ENCODE results near the gene CYP2A13.
"Not testable (repeated sequence)": the region's sequence is repeated elsewhere in the genome, so short reads cannot be mapped to it uniquely, and the experiment has no call there.

Gene CYP2A13, protein sequence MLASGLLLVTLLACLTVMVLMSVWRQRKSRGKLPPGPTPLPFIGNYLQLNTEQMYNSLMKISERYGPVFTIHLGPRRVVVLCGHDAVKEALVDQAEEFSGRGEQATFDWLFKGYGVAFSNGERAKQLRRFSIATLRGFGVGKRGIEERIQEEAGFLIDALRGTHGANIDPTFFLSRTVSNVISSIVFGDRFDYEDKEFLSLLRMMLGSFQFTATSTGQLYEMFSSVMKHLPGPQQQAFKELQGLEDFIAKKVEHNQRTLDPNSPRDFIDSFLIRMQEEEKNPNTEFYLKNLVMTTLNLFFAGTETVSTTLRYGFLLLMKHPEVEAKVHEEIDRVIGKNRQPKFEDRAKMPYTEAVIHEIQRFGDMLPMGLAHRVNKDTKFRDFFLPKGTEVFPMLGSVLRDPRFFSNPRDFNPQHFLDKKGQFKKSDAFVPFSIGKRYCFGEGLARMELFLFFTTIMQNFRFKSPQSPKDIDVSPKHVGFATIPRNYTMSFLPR

DNA sequence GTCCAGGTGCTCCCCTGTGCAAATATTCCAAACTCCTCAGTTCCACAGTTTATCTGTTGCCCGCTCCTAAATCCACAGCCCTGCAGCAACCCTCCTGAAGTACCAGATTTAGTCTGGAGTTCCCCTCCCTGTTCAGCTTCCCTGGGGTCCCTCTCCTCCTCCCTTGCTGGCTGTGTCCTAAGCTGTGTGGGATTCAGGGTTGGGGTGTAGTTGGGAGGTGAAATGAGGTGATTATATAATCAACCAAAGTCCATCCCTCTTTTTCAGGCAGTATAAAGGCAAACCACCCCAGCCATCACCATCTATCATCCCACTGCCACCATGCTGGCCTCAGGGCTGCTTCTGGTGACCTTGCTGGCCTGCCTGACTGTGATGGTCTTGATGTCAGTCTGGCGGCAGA, at the start of gene CYP2A13:
Gene CYP2A13 (plus strand): TSS at position 301 of the 400 bp plus-strand sequence. CDS start 21 bp downstream, at position 322.
- Mint-ChIP-seq H3K4me1 (ENCODE audit: low read depth) (no peaks in the 10 kb centered on the region), H3K27me3 (ENCODE audit: low read depth) (peaks cover 36% of the 10 kb centered on the region), H3K27ac (no peak within 1 kb of the TSS), H3K36me3 (ENCODE audit: low read depth) (no peaks in the 10 kb centered on the region), H3K9me3 (no peaks in the 10 kb centered on the region), H3K4me3 (no peak within 1 kb of the TSS)
- DNase-seq (ENCODE audit: low spot score), result no peak

DNA sequence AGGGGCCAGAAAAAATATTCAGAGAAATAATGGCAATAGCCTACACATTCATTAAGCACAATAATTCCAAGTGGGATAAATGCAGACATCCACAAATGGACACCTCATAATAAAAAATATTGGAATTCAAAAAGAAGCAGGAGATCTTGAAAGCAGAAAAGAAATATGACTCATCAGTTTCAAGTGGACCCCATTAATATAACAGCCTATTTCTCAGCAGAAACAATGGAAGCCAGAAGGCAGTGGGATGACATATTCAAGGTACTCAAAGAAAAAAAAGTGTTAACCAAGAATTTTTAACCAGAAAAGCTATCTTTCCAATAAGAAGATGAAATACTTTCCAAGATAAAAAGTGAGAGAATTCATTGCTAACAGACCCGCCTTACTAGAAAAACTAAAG, 48.4 kb upstream of the CYP2A13 start:
- Mint-ChIP-seq H3K36me3 (ENCODE audit: low read depth) (no peaks in the 10 kb centered on the region), H3K27ac (no peak overlapping the region), H3K4me1 (ENCODE audit: low read depth) (no peaks in the 10 kb centered on the region), H3K27me3 (ENCODE audit: low read depth) (peaks cover 19% of the 10 kb centered on the region), H3K9me3 (no peaks in the 10 kb centered on the region), H3K4me3 (no peak overlapping the region)
- DNase-seq (ENCODE audit: low spot score), result no peak

DNA sequence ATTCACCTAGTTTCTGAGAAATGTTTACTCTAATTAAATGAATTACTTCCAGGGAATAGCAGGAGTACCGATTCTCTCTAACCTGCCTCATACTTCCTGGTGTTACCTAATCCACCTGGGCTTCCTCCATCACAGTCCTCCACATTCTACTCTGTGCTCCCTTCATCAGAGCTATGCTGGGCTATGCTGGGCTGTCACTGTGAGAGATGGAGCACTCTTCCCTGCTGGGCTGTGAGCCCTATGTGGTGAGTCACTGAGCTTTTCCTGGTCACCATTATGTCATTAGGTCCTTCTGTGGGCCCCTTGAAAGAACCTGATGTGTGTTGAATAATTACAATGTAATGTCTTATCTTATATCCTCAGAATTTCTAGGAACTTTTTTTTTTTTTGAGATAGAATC, 43.2 kb upstream of the CYP2A13 start:
- H3K27ac Mint-ChIP-seq; DNase-seq (ENCODE audit: low spot score); H3K4me1 Mint-ChIP-seq (ENCODE audit: low read depth); H3K36me3 Mint-ChIP-seq (ENCODE audit: low read depth); H3K9me3 Mint-ChIP-seq; H3K4me3 Mint-ChIP-seq; H3K27me3 Mint-ChIP-seq (ENCODE audit: low read depth): not testable (repeated sequence)

DNA sequence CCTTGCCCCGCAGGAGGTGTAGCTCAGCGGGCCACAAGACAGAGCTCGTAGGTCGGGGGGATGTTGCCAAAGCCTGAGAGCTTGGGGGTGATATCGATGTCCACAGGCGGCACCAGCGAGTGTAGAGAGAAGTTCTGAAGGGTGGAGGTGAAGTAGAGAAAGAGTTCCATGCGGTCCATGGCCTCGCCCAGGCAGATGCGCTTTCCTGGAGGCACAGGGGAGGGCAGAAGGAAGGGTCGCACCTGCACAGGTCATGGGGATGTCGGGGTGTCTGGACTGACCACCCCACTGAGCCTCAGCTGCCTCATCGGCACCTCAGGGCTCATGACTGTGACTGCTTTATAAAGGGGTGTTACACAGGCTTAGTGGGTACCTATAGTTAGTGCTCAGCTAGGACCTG, 37.8 kb upstream of the CYP2A13 start:
- Mint-ChIP-seq H3K27me3 (ENCODE audit: low read depth) (peaks cover 4% of the 10 kb centered on the region), H3K27ac (no peak overlapping the region), H3K4me3 (no peak overlapping the region), H3K9me3 (no peaks in the 10 kb centered on the region), H3K4me1 (ENCODE audit: low read depth) (no peaks in the 10 kb centered on the region), H3K36me3 (ENCODE audit: low read depth) (no peaks in the 10 kb centered on the region)
- no peak for DNase-seq (ENCODE audit: low spot score)

DNA sequence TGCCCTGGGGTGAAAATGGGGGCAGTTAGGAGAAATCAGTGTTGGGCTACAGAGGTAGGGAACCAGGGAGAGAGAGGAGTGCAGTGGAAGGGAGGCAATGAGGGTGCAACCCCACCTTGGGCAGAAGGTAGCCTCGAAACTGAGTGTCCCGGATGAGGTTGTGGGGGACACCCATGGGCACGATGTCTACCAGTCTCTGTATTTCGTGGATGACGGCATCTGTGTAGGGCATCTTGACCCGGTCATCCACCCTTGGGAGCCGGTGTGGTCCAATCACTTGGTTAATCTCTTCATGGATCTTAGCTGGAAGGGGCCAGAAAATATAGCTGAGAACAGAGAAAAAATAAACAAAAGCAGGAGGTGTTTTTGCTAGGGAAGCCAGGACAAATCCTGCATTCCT, 36.1 kb upstream of the CYP2A13 start:
- H3K4me3 Mint-ChIP-seq; H3K36me3 Mint-ChIP-seq (ENCODE audit: low read depth); DNase-seq (ENCODE audit: low spot score); H3K27me3 Mint-ChIP-seq (ENCODE audit: low read depth); H3K9me3 Mint-ChIP-seq; H3K4me1 Mint-ChIP-seq (ENCODE audit: low read depth); H3K27ac Mint-ChIP-seq: not testable (repeated sequence)

DNA sequence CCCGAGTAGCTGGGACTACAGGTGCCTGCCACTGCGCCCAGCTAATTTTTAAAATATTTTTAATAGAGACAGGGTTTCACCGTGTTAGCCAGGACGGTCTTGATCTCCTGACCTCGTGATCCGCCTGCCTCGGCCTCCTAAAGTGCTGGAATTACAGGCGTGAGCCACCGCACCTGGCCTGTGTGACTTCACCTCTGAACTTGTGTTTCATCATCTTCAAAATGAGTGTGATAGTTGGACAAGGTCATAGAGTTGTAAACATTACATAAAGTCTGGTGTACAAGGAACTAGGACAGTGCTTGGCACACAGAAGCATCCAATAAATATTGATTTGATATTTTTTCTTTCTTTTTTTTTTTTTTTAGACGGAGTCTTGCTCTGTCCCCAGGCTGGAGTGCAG, 34.9 kb upstream of the CYP2A13 start:
- not testable (repeated sequence) for DNase-seq (ENCODE audit: low spot score); H3K9me3 Mint-ChIP-seq; H3K27ac Mint-ChIP-seq; H3K36me3 Mint-ChIP-seq (ENCODE audit: low read depth); H3K4me3 Mint-ChIP-seq; H3K4me1 Mint-ChIP-seq (ENCODE audit: low read depth)
- H3K27me3 Mint-ChIP-seq (ENCODE audit: low read depth), result peaks cover 11% of the 10 kb centered on the region

DNA sequence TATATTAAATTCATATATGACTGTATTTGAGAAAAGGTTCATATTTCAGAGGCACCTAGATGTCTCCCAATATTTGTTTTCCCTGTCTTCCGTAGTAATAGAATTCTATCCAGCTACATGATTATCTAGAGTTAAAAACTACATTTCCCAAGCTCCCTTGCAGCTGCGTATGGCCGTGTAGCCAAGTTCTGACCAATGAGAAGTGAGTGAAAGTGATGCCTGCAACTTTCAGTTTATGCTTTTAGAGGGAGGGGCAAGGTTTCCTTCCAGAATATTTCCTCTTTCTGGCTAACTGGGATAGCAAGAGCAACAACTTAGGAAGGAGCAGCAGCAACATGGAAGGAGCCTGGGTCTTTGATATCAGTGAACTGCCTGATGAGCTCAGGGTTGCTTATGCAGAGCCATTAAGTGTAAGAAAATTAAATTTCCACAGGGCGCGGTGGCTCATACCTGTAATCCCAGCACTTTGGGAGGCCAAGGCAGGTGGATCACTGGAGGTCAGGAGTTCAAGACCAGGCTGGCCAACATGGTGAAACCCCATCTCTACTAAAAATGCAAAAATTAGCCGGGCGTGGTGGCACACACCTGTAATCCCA, 23.2 kb upstream of the CYP2A13 start:
- no peak for DNase-seq (ENCODE audit: low spot score)
- Mint-ChIP-seq H3K9me3 (no peaks in the 10 kb centered on the region), H3K27me3 (ENCODE audit: low read depth) (peaks cover 18% of the 10 kb centered on the region), H3K4me1 (ENCODE audit: low read depth) (peaks cover 3% of the 10 kb centered on the region), H3K27ac (no peak overlapping the region), H3K4me3 (no peak overlapping the region), H3K36me3 (ENCODE audit: low read depth) (no peaks in the 10 kb centered on the region)

DNA sequence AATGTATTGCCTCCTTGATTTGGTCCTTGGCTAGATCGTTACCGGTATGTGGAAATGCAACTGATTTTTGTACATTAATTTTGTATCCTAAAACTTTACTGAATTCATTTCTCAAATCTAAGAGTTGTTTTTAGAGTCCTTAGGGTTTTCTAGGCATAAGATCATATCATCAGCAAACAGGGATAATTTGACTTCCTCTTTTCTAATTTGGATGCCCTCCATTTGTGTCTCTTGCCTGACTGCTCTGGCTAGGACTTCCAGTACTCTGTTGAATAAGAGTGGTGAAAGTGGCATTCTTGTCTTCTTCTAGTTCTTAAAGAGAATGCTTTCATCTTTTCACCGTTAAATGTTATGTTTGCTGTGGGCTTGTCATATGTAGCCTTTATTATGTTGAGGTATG, 12.0 kb upstream of the CYP2A13 start:
- Mint-ChIP-seq H3K27ac (no peak overlapping the region), H3K9me3 (peaks cover 4% of the 10 kb centered on the region), H3K4me1 (ENCODE audit: low read depth) (no peaks in the 10 kb centered on the region), H3K27me3 (ENCODE audit: low read depth) (peaks cover 23% of the 10 kb centered on the region), H3K4me3 (no peak overlapping the region), H3K36me3 (ENCODE audit: low read depth) (no peaks in the 10 kb centered on the region)
- DNase-seq (ENCODE audit: low spot score), result no peak

DNA sequence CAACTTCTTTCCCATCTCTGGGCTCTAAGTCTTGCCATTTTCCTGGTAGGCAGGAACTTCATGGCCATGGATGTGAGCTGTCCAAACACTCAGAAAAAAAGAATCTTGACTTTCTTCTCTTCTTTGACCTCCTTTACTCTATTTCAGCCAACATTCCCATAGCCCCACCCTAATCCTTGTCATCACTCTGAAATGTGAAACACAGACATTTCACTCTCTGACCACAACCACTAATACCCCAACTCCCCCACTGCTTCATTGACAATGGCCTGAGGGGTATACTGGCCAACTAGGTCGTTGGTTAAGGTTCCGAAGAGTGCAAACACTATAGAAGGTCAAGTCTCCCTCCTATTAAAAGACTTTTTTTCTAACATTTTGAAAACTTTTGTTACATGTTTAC, 4.7 kb upstream of the CYP2A13 start:
- peaks cover 4% of the 10 kb centered on the region for H3K9me3 Mint-ChIP-seq
- peaks cover 19% of the 10 kb centered on the region for H3K27me3 Mint-ChIP-seq (ENCODE audit: low read depth)
- no peak overlapping the region for H3K4me3 Mint-ChIP-seq

DNA sequence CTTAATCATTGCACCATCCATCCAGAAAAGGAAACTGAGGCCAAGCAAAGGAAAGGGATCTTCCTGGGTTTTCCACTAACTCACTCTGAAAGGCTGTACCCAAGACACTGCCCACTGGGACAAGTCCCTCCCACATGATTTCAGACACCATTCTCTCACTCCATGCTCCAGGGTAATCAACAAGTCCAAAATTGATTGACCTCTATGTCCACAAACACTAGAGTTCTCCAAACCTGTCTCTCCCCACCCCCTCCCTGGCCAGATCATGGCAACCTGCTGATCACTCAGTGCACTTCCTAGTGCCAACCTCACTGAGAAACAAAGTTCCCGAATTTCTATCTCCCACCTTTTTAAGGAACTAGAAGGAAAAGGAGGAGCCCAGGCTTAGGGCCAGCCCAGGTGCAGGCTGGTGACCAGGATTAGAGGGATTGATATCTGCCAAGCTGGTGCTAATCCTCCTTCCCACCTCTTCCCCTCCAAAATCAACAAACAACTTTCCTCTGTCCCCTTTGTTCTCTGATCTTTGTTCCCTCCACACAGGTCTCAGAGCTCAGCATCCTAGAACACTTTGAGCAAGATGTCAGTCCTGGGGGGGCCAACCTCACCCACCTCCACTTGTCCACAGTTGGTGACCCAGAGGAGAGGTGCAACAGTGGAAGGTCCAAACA, 2.4 kb upstream of the CYP2A13 start:
- no peak overlapping the region for H3K4me3 Mint-ChIP-seq
- H3K9me3 Mint-ChIP-seq, result no peaks in the 10 kb centered on the region

More for the DNA sequence above, 4.7 kb upstream of the CYP2A13 start:
- Mint-ChIP-seq H3K27ac (no peak overlapping the region), H3K4me1 (ENCODE audit: low read depth) (no peaks in the 10 kb centered on the region), H3K36me3 (ENCODE audit: low read depth) (no peaks in the 10 kb centered on the region)
- no peak for DNase-seq (ENCODE audit: low spot score)

DNA sequence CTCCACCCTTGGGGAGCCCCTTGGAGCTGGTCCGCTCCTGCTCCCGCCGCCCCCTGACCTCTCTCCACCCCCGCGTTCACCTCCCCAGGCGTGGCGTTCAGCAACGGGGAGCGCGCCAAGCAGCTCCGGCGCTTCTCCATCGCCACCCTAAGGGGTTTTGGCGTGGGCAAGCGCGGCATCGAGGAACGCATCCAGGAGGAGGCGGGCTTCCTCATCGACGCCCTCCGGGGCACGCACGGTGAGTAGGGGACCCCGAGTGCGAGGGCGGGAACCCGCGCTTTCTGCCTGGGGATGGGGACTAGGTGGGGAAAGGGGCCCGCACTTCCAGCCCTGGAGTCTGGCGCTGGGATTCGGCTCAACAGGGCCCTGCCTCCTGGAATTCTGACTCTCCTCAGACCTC, 1.7 kb downstream of the CYP2A13 start:
- Mint-ChIP-seq H3K27me3 (ENCODE audit: low read depth) (peaks cover 36% of the 10 kb centered on the region), H3K4me3 (no peak overlapping the region), H3K9me3 (no peaks in the 10 kb centered on the region), H3K36me3 (ENCODE audit: low read depth) (no peaks in the 10 kb centered on the region), H3K4me1 (ENCODE audit: low read depth) (no peaks in the 10 kb centered on the region), H3K27ac (no peak overlapping the region)
- DNase-seq (ENCODE audit: low spot score), result no peak

More for the DNA sequence above, 2.4 kb upstream of the CYP2A13 start:
- Mint-ChIP-seq H3K36me3 (ENCODE audit: low read depth) (no peaks in the 10 kb centered on the region), H3K4me1 (ENCODE audit: low read depth) (no peaks in the 10 kb centered on the region), H3K27ac (no peak overlapping the region), H3K27me3 (ENCODE audit: low read depth) (peaks cover 29% of the 10 kb centered on the region)
- no peak for DNase-seq (ENCODE audit: low spot score)

DNA sequence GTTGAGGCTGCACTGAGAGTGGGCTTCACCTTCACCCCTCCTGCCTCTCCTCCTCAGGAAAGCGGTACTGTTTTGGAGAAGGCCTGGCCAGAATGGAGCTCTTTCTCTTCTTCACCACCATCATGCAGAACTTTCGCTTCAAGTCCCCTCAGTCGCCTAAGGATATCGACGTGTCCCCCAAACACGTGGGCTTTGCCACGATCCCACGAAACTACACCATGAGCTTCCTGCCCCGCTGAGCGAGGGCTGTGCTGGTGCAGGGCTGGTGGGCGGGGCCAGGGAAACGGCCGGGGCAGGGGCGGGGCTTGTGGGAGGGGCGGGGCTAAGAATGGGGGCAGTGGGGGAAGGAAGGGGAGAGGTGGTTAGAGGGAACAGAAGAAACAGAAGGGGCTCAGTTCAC, 7.5 kb downstream of the CYP2A13 start:
- no peaks in the 10 kb centered on the region for H3K4me1 Mint-ChIP-seq (ENCODE audit: low read depth)
- no peaks in the 10 kb centered on the region for H3K9me3 Mint-ChIP-seq
- no peaks in the 10 kb centered on the region for H3K36me3 Mint-ChIP-seq (ENCODE audit: low read depth)
- H3K27me3 Mint-ChIP-seq (ENCODE audit: low read depth), result peaks cover 17% of the 10 kb centered on the region
- no peak for DNase-seq (ENCODE audit: low spot score)
- no peak overlapping the region for H3K4me3 Mint-ChIP-seq
- H3K27ac Mint-ChIP-seq, result no peak overlapping the region

DNA sequence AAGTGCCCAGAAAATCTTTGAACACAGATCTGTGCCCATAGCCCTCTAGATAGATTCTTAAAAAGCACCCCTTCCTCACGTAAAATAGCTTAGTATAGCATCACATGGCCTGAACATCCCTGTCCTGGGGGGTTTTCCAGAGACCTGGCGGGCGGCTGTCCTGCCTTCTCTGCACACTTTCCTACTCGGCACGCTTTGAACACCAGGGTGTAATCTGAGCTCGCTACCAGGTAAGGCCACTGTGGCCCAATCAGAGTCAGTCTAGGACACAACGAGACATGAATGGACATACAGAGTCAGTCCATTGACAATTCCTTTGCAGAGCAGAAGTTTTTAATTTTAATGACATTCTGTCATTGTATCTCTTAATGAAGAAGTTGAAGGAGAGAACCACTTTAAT, 8.1 kb downstream of the CYP2A13 start:
- Mint-ChIP-seq H3K27me3 (ENCODE audit: low read depth) (peaks cover 14% of the 10 kb centered on the region), H3K9me3 (no peaks in the 10 kb centered on the region), H3K4me1 (ENCODE audit: low read depth) (no peaks in the 10 kb centered on the region), H3K4me3 (no peak overlapping the region), H3K36me3 (ENCODE audit: low read depth) (no peaks in the 10 kb centered on the region), H3K27ac (no peak overlapping the region)
- DNase-seq (ENCODE audit: low spot score), result no peak

DNA sequence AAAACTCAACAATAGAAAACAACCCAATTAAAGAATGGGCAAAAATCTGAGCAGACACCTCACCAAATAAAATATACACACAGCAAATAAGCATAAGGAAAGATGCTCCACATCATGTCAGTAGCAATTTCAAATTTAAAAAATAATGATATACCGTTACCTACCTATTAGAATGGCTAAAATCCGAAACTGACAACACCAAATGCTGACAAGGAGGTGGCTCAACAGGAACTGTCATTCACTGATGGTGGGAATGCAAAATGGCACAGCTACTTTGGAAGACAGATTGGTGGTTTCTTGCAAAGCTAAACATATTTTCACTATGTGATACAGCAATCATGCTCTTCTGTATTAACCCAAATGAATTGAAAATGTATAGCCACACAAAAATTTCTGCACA, 9.1 kb downstream of the CYP2A13 start:
- peaks cover 9% of the 10 kb centered on the region for H3K27me3 Mint-ChIP-seq (ENCODE audit: low read depth)

More for the DNA sequence above, 9.1 kb downstream of the CYP2A13 start:
- Mint-ChIP-seq H3K36me3 (ENCODE audit: low read depth) (peaks cover 2% of the 10 kb centered on the region), H3K4me3 (no peak overlapping the region), H3K4me1 (ENCODE audit: low read depth) (no peaks in the 10 kb centered on the region), H3K27ac (no peak overlapping the region), H3K9me3 (peaks cover 3% of the 10 kb centered on the region)
- no peak for DNase-seq (ENCODE audit: low spot score)

All from T-helper 2 cell treated with Interferon-gamma antibody and Interleukin-4, amounts not matched to agents 5 μg/mL and 100 μg/mL, for 36 hours (primary cell).